GM20431 (cell line): ENCODE measurements around the gene EMP1.

Experiments used
- in situ Hi-C: fragments of 300-500 bp; cut with MseI, MboI; formaldehyde crosslinking; loops from one replicate; pipeline ENCODE4 v1.15.0; 2020; ENCODE audit warnings: low sequenced_read_pairs; ENCODE audit not compliant: unreplicated experiment

Gene EMP1

GRCh38 chr12:13196130-13196921 is at the start of gene EMP1:
TSS of gene EMP1 (plus strand) at chr12:13196726. CDS start at chr12:13211511, 14,785 bp downstream.
- in situ Hi-C loops, result no loop called here

GRCh38 chr12:13147688-13148484 is 48.6 kb upstream of the EMP1 start:
- in situ Hi-C loops, result no loop called here

GRCh38 chr12:13148485-13148847 is 48.1 kb upstream of the EMP1 start:
- in situ Hi-C loops, result no loop called here

- in situ Hi-C loops, result no loop called here
Observed at GRCh38 chr12:13149411-13149810, 47.1 kb upstream of the EMP1 start.

GRCh38 chr12:13152281-13152680 is 44.2 kb upstream of the EMP1 start:
- in situ Hi-C loops, result no loop called here

- in situ Hi-C loops, result no loop called here
Observed at GRCh38 chr12:13152756-13153155, 43.8 kb upstream of the EMP1 start.

- in situ Hi-C loops, result no loop called here
Observed at GRCh38 chr12:13153180-13153579, 43.3 kb upstream of the EMP1 start.

GRCh38 chr12:13154027-13154538 is 42.4 kb upstream of the EMP1 start:
- in situ Hi-C loops, result no loop called here

GRCh38 chr12:13154831-13155230 is 41.7 kb upstream of the EMP1 start:
- in situ Hi-C loops, result no loop called here

GRCh38 chr12:13156277-13156676 is 40.2 kb upstream of the EMP1 start:
- in situ Hi-C loops, result no loop called here

- in situ Hi-C loops, result no loop called here
Observed at GRCh38 chr12:13161172-13161571, 35.4 kb upstream of the EMP1 start.

- in situ Hi-C loops, result no loop called here
Observed at GRCh38 chr12:13162904-13163303, 33.6 kb upstream of the EMP1 start.

- in situ Hi-C loops, result no loop called here
Observed at GRCh38 chr12:13163868-13164635, 32.5 kb upstream of the EMP1 start.

- in situ Hi-C loops, result no loop called here
Observed at GRCh38 chr12:13164921-13165616, 31.5 kb upstream of the EMP1 start.

GRCh38 chr12:13165617-13166041 is 30.9 kb upstream of the EMP1 start:
- in situ Hi-C loops, result no loop called here

- in situ Hi-C loops, result no loop called here
Observed at GRCh38 chr12:13167226-13167625, 29.3 kb upstream of the EMP1 start.

- in situ Hi-C loops, result no loop called here
Observed at GRCh38 chr12:13167906-13168305, 28.6 kb upstream of the EMP1 start.

- in situ Hi-C loops, result no loop called here
Observed at GRCh38 chr12:13169272-13169671, 27.3 kb upstream of the EMP1 start.

GRCh38 chr12:13170892-13171490 is 25.5 kb upstream of the EMP1 start:
- in situ Hi-C loops, result no loop called here
